ENCODE data around the gene FAM120A.

DNA sequence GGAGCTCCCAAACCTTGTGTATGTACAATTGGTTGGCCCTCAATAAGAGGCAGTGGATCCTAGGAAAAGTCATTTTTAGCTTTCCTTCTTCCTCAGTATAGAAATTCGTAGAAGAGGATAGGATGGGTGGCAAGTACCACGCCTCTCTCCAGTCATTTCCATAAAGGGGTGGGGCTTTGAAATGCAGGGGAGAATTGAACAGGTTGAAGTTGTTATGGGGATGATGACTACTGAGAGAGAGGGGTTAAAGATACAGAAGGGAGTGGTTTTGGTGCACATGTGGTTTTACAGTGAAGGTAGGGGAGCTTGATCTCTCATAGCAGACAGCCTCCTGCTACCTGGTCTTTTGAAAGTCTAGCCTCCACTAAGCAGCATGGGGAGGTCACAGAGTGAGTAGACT lies 56.3 kb downstream of the FAM120A start:
- TF ChIP-seq POLR2A (IDR thresholded peaks at IDR 0.05; ENCODE audit: low read depth, low read length) (no peak), POLR2AphosphoS5 (IDR thresholded peaks at IDR 0.05; ENCODE audit: low read depth, low read length) (no peak)

Data from GM12891 (cell line).